ENCODE results near the gene ATG7.

The ATG7 gene

DNA sequence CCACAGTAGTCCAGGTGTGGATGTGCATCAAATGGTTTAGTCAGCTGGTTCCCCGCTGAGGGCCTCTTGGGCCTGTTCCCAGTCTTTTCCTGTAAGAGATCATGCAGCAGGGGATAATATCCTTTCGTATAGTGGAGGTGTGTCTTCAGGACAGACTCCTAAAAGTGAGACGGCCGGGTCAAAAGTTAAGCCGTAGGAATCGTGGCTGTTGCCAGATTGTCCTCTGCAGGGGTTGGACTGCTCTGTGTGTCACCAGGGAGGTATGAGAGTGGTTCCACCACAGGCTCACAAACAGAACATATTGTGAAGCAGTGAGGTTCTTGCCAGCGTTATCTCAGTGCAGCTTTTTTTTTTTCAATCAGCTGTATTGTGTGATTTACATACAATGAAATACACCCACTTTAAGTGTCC is 276.5 kb downstream of the ATG7 start:
- ATAC-seq, result peak; percentile 52
- no peak for TF ChIP-seq GLIS3 (CRISPR knock-in tag; IDR thresholded peaks at IDR 0.05)
- TF ChIP-seq, protein P1, sequence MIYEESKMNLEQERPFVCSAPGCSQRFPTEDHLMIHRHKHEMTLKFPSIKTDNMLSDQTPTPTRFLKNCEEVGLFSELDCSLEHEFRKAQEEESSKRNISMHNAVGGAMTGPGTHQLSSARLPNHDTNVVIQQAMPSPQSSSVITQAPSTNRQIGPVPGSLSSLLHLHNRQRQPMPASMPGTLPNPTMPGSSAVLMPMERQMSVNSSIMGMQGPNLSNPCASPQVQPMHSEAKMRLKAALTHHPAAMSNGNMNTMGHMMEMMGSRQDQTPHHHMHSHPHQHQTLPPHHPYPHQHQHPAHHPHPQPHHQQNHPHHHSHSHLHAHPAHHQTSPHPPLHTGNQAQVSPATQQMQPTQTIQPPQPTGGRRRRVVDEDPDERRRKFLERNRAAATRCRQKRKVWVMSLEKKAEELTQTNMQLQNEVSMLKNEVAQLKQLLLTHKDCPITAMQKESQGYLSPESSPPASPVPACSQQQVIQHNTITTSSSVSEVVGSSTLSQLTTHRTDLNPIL (CRISPR knock-in tag; IDR thresholded peaks at IDR 0.05; ENCODE audit: low read depth), result no peak
- TF ChIP-seq ZNF565 (CRISPR knock-in tag; conservative IDR thresholded peaks at IDR 0.05; ENCODE audit: low read depth), result no peak
- no peak for TF ChIP-seq ZFP30 (CRISPR knock-in tag; IDR thresholded peaks at IDR 0.05)
- TF ChIP-seq TOX (CRISPR knock-in tag; IDR thresholded peaks at IDR 0.05; ENCODE audit: borderline replicate concordance), result no peak
- TF ChIP-seq TCF4 (CRISPR knock-in tag; IDR thresholded peaks at IDR 0.05; ENCODE audit: borderline replicate concordance), result no peak
- TF ChIP-seq CSDC2 (CRISPR knock-in tag; IDR thresholded peaks at IDR 0.05), result no peak
- no peak for TF ChIP-seq PPARA (CRISPR knock-in tag; IDR thresholded peaks at IDR 0.05; ENCODE audit: borderline replicate concordance)
- TF ChIP-seq ZNF70 (CRISPR knock-in tag; IDR thresholded peaks at IDR 0.05), result no peak
- no peak for TF ChIP-seq TSHZ2 (CRISPR knock-in tag; IDR thresholded peaks at IDR 0.05)

GRCh38 chr3:11549580-11550140 is 277.5 kb downstream of the ATG7 start:
- TF ChIP-seq ZNF70 (CRISPR knock-in tag; IDR thresholded peaks at IDR 0.05) (no peak), PPARA (CRISPR knock-in tag; IDR thresholded peaks at IDR 0.05; ENCODE audit: borderline replicate concordance) (no peak), BACH2 (CRISPR knock-in tag; IDR thresholded peaks at IDR 0.05; ENCODE audit: borderline replicate concordance) (no peak), SNAI2 (CRISPR knock-in tag; IDR thresholded peaks at IDR 0.05) (no peak), CSDC2 (CRISPR knock-in tag; IDR thresholded peaks at IDR 0.05) (no peak), ZFP30 (CRISPR knock-in tag; IDR thresholded peaks at IDR 0.05) (no peak), RARB (CRISPR knock-in tag; IDR thresholded peaks at IDR 0.05) (no peak), GLIS3 (CRISPR knock-in tag; IDR thresholded peaks at IDR 0.05) (no peak), CSRNP3 (CRISPR knock-in tag; IDR thresholded peaks at IDR 0.05) (no peak), TSHZ2 (CRISPR knock-in tag; IDR thresholded peaks at IDR 0.05) (no peak)
- ATAC-seq, result peak; percentile 9; the same call in 1 of the 3 replicates

DNA sequence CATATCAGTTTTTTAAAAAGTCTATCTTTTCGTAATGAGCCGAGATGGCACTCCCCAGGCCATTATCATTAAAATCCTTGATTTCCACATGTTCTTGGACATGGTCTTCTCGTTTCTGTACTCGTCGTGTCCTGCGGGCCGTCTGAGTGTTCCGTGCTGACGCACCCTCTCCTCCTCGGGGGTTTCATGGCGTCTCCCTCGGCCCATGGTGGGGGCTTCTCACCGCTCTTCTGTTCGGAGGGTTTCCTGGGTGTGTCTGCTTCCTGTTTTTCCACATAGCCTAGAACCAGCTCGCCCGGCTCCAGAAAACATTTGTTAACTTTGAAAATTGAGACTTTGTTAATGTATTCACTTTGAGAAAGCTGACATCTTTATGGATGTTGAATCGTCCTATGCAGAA is 278.8 kb downstream of the ATG7 start:
- TF ChIP-seq BACH2 (CRISPR knock-in tag; IDR thresholded peaks at IDR 0.05; ENCODE audit: borderline replicate concordance), result no peak
- ATAC-seq, result no peak

GRCh38 chr3:11552289-11553264 is 280.4 kb downstream of the ATG7 start:
- TF ChIP-seq RARB (CRISPR knock-in tag; IDR thresholded peaks at IDR 0.05), result no peak
- TF ChIP-seq SNAI2 (CRISPR knock-in tag; IDR thresholded peaks at IDR 0.05), result no peak
- no peak for TF ChIP-seq TCF4 (CRISPR knock-in tag; IDR thresholded peaks at IDR 0.05; ENCODE audit: borderline replicate concordance)
- TF ChIP-seq ZNF8 (CRISPR knock-in tag; IDR thresholded peaks at IDR 0.05), result no peak
- TF ChIP-seq, protein P1 (CRISPR knock-in tag; IDR thresholded peaks at IDR 0.05; ENCODE audit: low read depth), result no peak
- no peak for TF ChIP-seq ISL1 (CRISPR knock-in tag; IDR thresholded peaks at IDR 0.05)
- TF ChIP-seq ZNF565 (CRISPR knock-in tag; conservative IDR thresholded peaks at IDR 0.05; ENCODE audit: low read depth), result no peak
- TF ChIP-seq ZFP30 (CRISPR knock-in tag; IDR thresholded peaks at IDR 0.05), result no peak
- no peak for TF ChIP-seq TSHZ2 (CRISPR knock-in tag; IDR thresholded peaks at IDR 0.05)
- no peak for TF ChIP-seq GLIS3 (CRISPR knock-in tag; IDR thresholded peaks at IDR 0.05)
- no peak for TF ChIP-seq ZFP3 (CRISPR knock-in tag; IDR thresholded peaks at IDR 0.05)
- TF ChIP-seq ZC3H10 (CRISPR knock-in tag; IDR thresholded peaks at IDR 0.05), result no peak
- no peak for TF ChIP-seq ZNF70 (CRISPR knock-in tag; IDR thresholded peaks at IDR 0.05)
- no peak for TF ChIP-seq OSR1 (CRISPR knock-in tag; IDR thresholded peaks at IDR 0.05)
- no peak for TF ChIP-seq BACH2 (CRISPR knock-in tag; IDR thresholded peaks at IDR 0.05; ENCODE audit: borderline replicate concordance)
- TF ChIP-seq TOX (CRISPR knock-in tag; IDR thresholded peaks at IDR 0.05; ENCODE audit: borderline replicate concordance), result no peak
- no peak for TF ChIP-seq CSDC2 (CRISPR knock-in tag; IDR thresholded peaks at IDR 0.05)
- ATAC-seq, result no peak
